Astrocyte of the cerebellum (primary cell): ENCODE measurements around the gene GNLY.

ENCODE experiments used
- DNase-seq: peaks from one replicate; pipeline ENCODE4 v3.0.0-alpha.2; 2011; ENCODE audit warnings: low read depth
- H3K4me3 ChIP-seq: 2 replicates; pipeline ENCODE4 v1.5.1; 2011; ENCODE audit warnings: mild to moderate bottlenecking, low read depth, low read length, moderate library complexity
- in situ Hi-C: cut with HindIII; loops from 2 replicates; pipeline ENCODE4 v1.10.0; 2017; ENCODE audit warnings: low sequenced_read_pairs
- TF ChIP-seq, protein P1 (sequence below): IDR thresholded peaks from 2 replicates; pipeline ENCODE4 v1.5.1; 2012; ENCODE audit warnings: low read length, low read depth, moderate library complexity, mild to moderate bottlenecking; ENCODE audit errors: missing control alignments

Gene GNLY

DNA sequence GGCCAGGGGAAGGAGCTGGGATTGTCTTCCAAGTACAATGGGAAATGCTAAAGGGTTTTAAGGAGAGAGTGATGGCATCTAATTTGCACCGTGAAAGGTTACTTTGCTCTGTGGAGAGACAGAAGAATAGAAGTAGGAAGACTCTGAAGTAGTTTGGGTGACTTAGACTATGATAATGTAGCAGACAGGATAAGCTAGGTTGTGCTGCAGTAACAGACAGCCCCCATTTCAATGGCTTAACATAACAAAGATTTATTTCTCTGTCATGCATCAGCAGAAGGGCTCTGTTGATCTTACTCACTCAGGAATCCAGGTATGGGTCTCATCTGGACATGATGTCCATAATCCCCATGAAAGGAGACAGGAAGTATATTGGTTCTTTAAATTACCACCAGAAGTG is 26.4 kb downstream of the GNLY start:
- in situ Hi-C loops: loop anchor here (25.0 kb wide), 1 partner anchor 367 kb away; no protein-coding TSS in a partner anchor
- no peak overlapping the region for H3K4me3 ChIP-seq
- DNase-seq: no peak
- TF ChIP-seq, protein P1, sequence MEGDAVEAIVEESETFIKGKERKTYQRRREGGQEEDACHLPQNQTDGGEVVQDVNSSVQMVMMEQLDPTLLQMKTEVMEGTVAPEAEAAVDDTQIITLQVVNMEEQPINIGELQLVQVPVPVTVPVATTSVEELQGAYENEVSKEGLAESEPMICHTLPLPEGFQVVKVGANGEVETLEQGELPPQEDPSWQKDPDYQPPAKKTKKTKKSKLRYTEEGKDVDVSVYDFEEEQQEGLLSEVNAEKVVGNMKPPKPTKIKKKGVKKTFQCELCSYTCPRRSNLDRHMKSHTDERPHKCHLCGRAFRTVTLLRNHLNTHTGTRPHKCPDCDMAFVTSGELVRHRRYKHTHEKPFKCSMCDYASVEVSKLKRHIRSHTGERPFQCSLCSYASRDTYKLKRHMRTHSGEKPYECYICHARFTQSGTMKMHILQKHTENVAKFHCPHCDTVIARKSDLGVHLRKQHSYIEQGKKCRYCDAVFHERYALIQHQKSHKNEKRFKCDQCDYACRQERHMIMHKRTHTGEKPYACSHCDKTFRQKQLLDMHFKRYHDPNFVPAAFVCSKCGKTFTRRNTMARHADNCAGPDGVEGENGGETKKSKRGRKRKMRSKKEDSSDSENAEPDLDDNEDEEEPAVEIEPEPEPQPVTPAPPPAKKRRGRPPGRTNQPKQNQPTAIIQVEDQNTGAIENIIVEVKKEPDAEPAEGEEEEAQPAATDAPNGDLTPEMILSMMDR: no peak

- in situ Hi-C loops: loop anchor here (25.0 kb wide), 1 partner anchor 366 kb away; no protein-coding TSS in a partner anchor
- TF ChIP-seq, protein P1: no peak
- no peak for DNase-seq
- H3K4me3 ChIP-seq: no peak overlapping the region
These were observed 27.5 kb downstream of the GNLY start for GRCh38 chr2:85721641-85722040.

GRCh38 chr2:85722519-85722918 is 28.4 kb downstream of the GNLY start:
- H3K4me3 ChIP-seq: no peak overlapping the region
- TF ChIP-seq, protein P1: no peak
- in situ Hi-C loops: loop anchor here (25.0 kb wide), 1 partner anchor 365 kb away; no protein-coding TSS in a partner anchor
- no peak for DNase-seq

- in situ Hi-C loops: loop anchor here (25.0 kb wide), 1 partner anchor 363 kb away; no protein-coding TSS in a partner anchor
- no peak overlapping the region for H3K4me3 ChIP-seq
- DNase-seq: no peak
- TF ChIP-seq, protein P1: no peak
These were observed 29.7 kb downstream of the GNLY start for GRCh38 chr2:85723707-85724360.

GRCh38 chr2:85724731-85725181 is 30.6 kb downstream of the GNLY start:
- in situ Hi-C loops: loop anchor here (25.0 kb wide), 1 partner anchor 363 kb away; no protein-coding TSS in a partner anchor
- no peak overlapping the region for H3K4me3 ChIP-seq
- no peak for DNase-seq
- TF ChIP-seq, protein P1: no peak

DNA sequence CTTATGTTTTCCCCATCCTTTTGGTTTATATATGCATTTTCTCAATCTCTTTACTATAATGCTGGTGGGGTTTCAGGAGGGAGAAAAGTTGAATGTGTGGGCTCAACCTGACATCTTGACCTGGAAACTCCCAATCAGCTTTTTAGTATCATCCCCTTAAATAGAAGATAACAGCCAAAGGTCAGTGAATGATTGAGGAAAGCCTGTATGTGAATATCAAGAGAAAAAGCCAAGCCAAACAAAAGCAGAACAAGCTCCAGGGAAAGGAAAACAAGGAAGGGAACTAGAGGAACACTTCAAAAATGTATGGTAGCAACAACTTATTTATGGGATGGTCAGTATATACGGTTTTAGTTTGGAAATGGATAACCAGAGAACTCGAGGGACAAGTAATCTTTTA is 31.3 kb downstream of the GNLY start:
- in situ Hi-C loops: no loop called here
- TF ChIP-seq, protein P1: no peak
- no peak overlapping the region for H3K4me3 ChIP-seq
- DNase-seq: no peak
